Right lobe of liver (tissue), 4 donors: ENCODE data around the gene TSPAN14.

Experiments
- CTCF ChIP-seq, 4 donors: fragments of 200-600 bp in 3 of 4; fragments of 450-650 bp in 1 of 4; IDR thresholded peaks; one replicate each; pipeline versions ENCODE4 v1.5.1 to v1.8.0; 2016 to 2022; ENCODE audit warnings: antibody characterized with exemption in 4 of 4, mild to moderate bottlenecking in 2 of 4
- POLR2A ChIP-seq: fragments of 450-650 bp; IDR thresholded peaks from one replicate; pipeline ENCODE4 v1.6.1; 2017; ENCODE audit warnings: antibody characterized with exemption, mild to moderate bottlenecking
- donor health status: DM: no; HTN: no; CAD: no.
- donor health status: DM: no; HTN: no; CAD: no.
- donor health status: DM: no; HTN: yes; CAD: no.

- TF ChIP-seq POLR2A, result no peak
- no peak for TF ChIP-seq CTCF (IDR thresholded peaks at IDR 0.05)
Measured at GRCh38 chr10:80537736-80538480, 83.8 kb downstream of the TSPAN14 start, which contains the start of gene SH2D4B.
